ENCODE results near the gene OPCML. TPM values are rescaled to one million over a fixed set of nuclear protein-coding genes. Genes with fewer than 3 reads are reported as not detected.

Gene OPCML
- total and polyA plus RNA-seq, 2 donors (not counting 1 experiment from before 2014, with no cell fraction given): not detected

DNA sequence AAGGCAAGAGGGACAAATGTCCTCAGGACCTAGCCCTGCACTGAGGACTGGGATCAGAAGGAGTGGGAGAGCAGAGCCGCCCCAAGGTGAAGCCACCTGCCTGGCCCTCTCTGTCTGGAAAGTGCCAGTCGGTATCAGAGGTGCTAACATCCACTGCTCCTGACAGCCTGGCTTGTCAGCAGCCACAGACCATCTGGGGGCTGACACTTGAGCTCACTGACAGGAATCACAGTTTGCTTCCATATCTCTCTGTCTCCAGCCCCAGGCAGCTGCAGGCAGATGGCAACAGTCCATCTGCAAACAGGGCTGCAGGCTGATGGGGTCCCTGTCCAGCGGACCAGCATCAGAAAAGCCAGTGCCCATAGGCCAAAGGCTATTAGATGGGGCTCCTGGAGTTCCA, 5.5 kb downstream of the OPCML start:
- no peak overlapping the region for H3K27ac Mint-ChIP-seq
- no peak for ATAC-seq (ENCODE audit: low read depth)
- H3K27me3 Mint-ChIP-seq: peaks cover 28% of the 10 kb centered on the region
- 85% methylated on average over 3 of the region's 3 CpGs for WGBS (ENCODE audit: insufficient coverage)
- ChIA-PET POLR2A (no interaction called here), CTCF (no interaction called here)
- Histone ChIP-seq H3K4me2 (replicated peaks; ENCODE audit: low read depth, low read length, poor library complexity, severe bottlenecking) (no peak overlapping the region), H3K4me3 (ENCODE audit: control extremely low read depth in 1 of 5, extremely low read depth in 1 of 5, insufficient read depth in 1 of 5, low read depth in 2 of 5, low read length in 4 of 5) (no peak overlapping the region), H3K4me1 (ENCODE audit: control insufficient read depth in 2 of 2, insufficient read depth in 2 of 2, low read length in 2 of 2) (no peaks in the 10 kb centered on the region), H3K79me2 (ENCODE audit: control insufficient read depth, insufficient read depth, low read length) (no peaks in the 10 kb centered on the region), H3K27ac (ENCODE audit: low read length in 2 of 2) (no peak overlapping the region), H3K9ac (ENCODE audit: low read length) (no peak overlapping the region), H3K36me3 (replicated peaks in 1 of 2; ENCODE audit: control extremely low read depth in 1 of 2, control insufficient read depth in 1 of 2, extremely low read depth in 1 of 2, insufficient read depth in 2 of 2, low read length in 1 of 2) (no peaks in the 10 kb centered on the region), H2AFZ (ENCODE audit: insufficient read depth, low read depth, low read length, poor library complexity, severe bottlenecking) (no peak overlapping the region), H4K20me1 (ENCODE audit: control insufficient read depth, insufficient read depth, low read length, poor library complexity, severe bottlenecking) (no peaks in the 10 kb centered on the region), H3K9me3 (ENCODE audit: control extremely low read depth in 1 of 3, control insufficient read depth in 2 of 3, insufficient read depth in 1 of 3, low read length in 2 of 3) (peaks cover 0 to 12% (median 0%) of the 10 kb centered on the region in 3 donors), H3K27me3 (replicated peaks in 1 of 4; ENCODE audit: control extremely low read depth in 1 of 4, control insufficient read depth in 3 of 4, insufficient read depth in 4 of 4, low read length in 3 of 4) (peaks cover 0 to 9% (median 3%) of the 10 kb centered on the region in 4 experiments)
- H3K9me3 Mint-ChIP-seq (ENCODE audit: insufficient read depth): peaks cover 2% of the 10 kb centered on the region
- intact Hi-C loops (cut with micrococcal nuclease): no loop called here
- DNase-seq: no peak
- TF ChIP-seq CTCF (IDR thresholded peaks at IDR 0.05) (no peak), EZH2 (IDR thresholded peaks at IDR 0.05; ENCODE audit: borderline replicate concordance, insufficient read depth, low read depth, low read length, poor library complexity, severe bottlenecking) (no peak)
- H3K4me3 Mint-ChIP-seq: no peak overlapping the region
- no peaks in the 10 kb centered on the region for H3K4me1 Mint-ChIP-seq

DNA sequence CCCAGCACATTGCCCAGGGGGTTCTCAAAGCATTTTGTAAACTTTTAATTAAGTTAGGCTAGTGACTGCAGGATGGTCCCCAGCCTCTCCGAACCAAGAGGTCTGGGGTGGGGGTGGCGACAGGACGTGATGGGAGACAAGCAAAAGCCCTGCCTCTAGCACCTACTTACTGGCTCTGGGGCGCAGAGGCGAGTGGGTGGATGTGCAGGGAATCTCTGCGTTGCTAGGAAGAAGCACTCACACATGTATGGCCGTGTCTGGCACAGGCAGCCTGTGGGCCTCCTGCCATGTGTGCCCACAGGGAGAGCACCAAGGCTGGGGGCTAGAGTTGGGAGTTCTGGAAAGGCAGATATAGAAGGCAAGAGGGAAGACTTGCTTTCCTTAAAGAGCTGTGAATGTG, 6.3 kb downstream of the OPCML start:
- DNase-seq: no peak
- Histone ChIP-seq H3K4me2 (replicated peaks; ENCODE audit: low read depth, low read length, poor library complexity, severe bottlenecking) (no peak overlapping the region), H2AFZ (ENCODE audit: insufficient read depth, low read depth, low read length, poor library complexity, severe bottlenecking) (no peak overlapping the region), H3K9ac (ENCODE audit: low read length) (no peak overlapping the region), H3K27me3 (replicated peaks in 1 of 4; ENCODE audit: control extremely low read depth in 1 of 4, control insufficient read depth in 3 of 4, insufficient read depth in 4 of 4, low read length in 3 of 4) (peaks cover 0 to 9% (median 3%) of the 10 kb centered on the region in 4 experiments), H3K27ac (ENCODE audit: low read length in 2 of 2) (no peak overlapping the region), H3K36me3 (replicated peaks in 1 of 2; ENCODE audit: control extremely low read depth in 1 of 2, control insufficient read depth in 1 of 2, extremely low read depth in 1 of 2, insufficient read depth in 2 of 2, low read length in 1 of 2) (no peaks in the 10 kb centered on the region), H4K20me1 (ENCODE audit: control insufficient read depth, insufficient read depth, low read length, poor library complexity, severe bottlenecking) (no peaks in the 10 kb centered on the region), H3K4me3 (ENCODE audit: control extremely low read depth in 1 of 5, extremely low read depth in 1 of 5, insufficient read depth in 1 of 5, low read depth in 2 of 5, low read length in 4 of 5) (no peak overlapping the region), H3K4me1 (ENCODE audit: control insufficient read depth in 2 of 2, insufficient read depth in 2 of 2, low read length in 2 of 2) (no peaks in the 10 kb centered on the region), H3K9me3 (ENCODE audit: control extremely low read depth in 1 of 3, control insufficient read depth in 2 of 3, insufficient read depth in 1 of 3, low read length in 2 of 3) (peaks cover 0 to 12% (median 0%) of the 10 kb centered on the region in 3 donors), H3K79me2 (ENCODE audit: control insufficient read depth, insufficient read depth, low read length) (no peaks in the 10 kb centered on the region)
- ChIA-PET CTCF (no interaction called here), POLR2A (no interaction called here)
- no peak for ATAC-seq (ENCODE audit: low read depth)
- no peaks in the 10 kb centered on the region for H3K4me1 Mint-ChIP-seq
- intact Hi-C loops (cut with micrococcal nuclease): no loop called here
- peaks cover 2% of the 10 kb centered on the region for H3K9me3 Mint-ChIP-seq (ENCODE audit: insufficient read depth)
- H3K27me3 Mint-ChIP-seq: peaks cover 20% of the 10 kb centered on the region
- no peak for TF ChIP-seq EZH2 (IDR thresholded peaks at IDR 0.05; ENCODE audit: borderline replicate concordance, insufficient read depth, low read depth, low read length, poor library complexity, severe bottlenecking)
- no peak for TF ChIP-seq CTCF (IDR thresholded peaks at IDR 0.05)
- H3K27ac Mint-ChIP-seq: no peak overlapping the region
- H3K4me3 Mint-ChIP-seq: no peak overlapping the region
- WGBS (ENCODE audit: insufficient coverage): 76% methylated on average over 7 of the region's 7 CpGs
